SIG-M5 (cell line): Measurements from ENCODE around the gene TERT.

Experiments used
- DNase-seq: peaks from one replicate; lab custom pipeline; 2025; lab: John Stamatoyannopoulos, UW

The TERT gene

GRCh38 chr5:1219098-1219767 is 75.6 kb downstream of the TERT start:
- no peak for DNase-seq

- no peak for DNase-seq
Measured at GRCh38 chr5:1218351-1219080, 76.4 kb downstream of the TERT start.

DNA sequence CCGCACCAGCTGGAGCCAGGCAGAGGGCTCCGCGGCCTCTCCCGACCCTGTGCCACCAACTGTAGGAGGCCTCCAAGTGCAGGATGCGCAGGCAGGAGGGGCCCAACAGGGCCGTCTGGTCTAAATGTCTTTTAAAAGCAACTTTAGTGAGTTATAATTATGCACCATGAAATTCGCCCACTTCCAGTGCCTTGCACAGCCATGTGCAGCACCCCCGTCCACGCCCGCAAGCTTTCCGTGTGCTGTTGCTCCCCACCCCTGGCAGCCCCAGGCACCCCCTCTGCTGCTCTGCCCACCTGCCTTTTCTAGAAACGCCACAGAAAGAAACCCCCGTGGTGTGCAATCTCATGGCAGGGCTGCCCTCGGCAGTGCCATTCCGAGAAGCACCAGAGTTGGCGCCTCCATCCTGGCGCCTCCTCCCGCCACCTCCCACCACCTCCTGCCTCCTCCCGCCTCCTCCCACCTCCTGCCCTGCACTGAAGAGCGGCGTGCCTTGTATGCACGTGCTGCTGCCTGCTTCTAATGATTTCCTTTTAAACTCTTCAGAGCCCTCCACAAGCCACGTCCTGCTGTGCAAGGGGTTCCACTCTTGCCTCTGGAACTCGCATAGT is 77.2 kb downstream of the TERT start:
- no peak for DNase-seq

DNA sequence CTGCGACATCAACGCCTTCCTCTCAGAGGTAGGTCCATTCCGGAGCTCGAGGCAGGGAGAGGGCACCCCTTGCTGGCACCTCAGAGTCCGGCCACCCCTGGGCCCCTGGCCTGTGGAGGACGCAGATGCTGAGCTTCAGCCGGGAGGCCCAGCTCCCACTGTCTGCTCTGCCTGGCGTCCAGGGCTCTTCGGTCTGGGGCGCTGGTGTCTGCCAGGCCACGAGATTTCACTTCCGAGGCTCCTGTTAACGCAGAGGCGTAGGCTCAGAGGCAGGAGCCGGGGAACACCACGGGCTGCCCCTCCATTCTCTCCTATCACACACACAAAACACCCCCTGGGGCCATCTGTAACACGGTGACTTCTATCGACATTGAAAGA is 78.0 kb downstream of the TERT start:
- DNase-seq = no peak

DNA sequence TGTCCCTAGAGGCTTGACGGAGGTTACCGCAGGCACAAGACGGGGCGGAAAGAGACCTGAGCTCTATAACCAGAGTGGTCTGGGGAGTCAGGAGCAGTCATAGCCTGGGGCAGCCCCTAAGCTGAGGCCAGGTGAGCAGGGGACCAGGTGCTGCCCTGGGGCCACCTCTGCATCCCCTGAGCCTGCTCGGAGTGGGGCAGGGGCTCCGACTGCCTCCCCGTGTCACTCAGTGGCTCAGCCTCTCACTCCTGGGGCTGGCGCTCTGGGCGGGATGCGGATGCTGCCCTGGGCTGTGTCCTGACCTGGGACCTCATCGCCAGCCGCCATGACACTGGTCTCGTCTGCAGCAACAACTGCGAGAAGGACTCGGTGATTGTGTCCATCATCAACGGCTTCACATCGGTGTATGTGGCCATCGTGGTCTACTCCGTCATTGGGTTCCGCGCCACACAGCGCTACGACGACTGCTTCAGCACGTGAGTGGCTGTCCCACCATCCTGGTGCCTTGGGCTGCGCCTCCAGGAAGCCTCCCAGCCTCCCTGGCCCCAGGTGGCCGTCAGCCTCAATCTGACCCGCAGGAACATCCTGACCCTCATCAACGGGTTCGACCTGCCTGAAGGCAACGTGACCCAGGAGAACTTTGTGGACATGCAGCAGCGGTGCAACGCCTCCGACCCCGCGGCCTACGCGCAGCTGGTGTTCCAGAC is 78.5 kb downstream of the TERT start:
- no peak for DNase-seq

GRCh38 chr5:1215320-1216096 is 79.4 kb downstream of the TERT start:
- DNase-seq = no peak

DNA sequence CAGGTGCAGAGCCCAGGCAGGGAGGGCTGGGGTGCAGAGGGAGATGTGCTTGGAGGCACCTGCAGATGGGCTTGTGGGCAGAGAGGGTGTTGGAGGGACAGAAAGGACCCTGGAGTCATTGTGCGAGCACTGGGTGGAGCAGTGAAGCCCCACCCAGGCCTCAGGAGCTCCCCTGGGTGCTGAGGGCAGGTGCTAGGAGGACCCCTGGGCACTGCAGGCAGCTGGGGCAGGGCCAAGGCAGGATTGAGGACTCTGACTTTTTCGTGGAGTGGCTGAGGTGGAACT is 80.0 kb downstream of the TERT start:
- DNase-seq = no peak

GRCh38 chr5:1214163-1214935 is 80.5 kb downstream of the TERT start:
- DNase-seq = no peak

GRCh38 chr5:1213508-1214162 is 81.2 kb downstream of the TERT start:
- DNase-seq = no peak

GRCh38 chr5:1212881-1213280 is 82.0 kb downstream of the TERT start:
- DNase-seq = no peak

GRCh38 chr5:1212271-1212670 is 82.6 kb downstream of the TERT start:
- DNase-seq = no peak

GRCh38 chr5:1211701-1212100 is 83.2 kb downstream of the TERT start:
- DNase-seq = no peak

- DNase-seq = no peak
Measured at GRCh38 chr5:1210832-1211251, 84.0 kb downstream of the TERT start.

DNA sequence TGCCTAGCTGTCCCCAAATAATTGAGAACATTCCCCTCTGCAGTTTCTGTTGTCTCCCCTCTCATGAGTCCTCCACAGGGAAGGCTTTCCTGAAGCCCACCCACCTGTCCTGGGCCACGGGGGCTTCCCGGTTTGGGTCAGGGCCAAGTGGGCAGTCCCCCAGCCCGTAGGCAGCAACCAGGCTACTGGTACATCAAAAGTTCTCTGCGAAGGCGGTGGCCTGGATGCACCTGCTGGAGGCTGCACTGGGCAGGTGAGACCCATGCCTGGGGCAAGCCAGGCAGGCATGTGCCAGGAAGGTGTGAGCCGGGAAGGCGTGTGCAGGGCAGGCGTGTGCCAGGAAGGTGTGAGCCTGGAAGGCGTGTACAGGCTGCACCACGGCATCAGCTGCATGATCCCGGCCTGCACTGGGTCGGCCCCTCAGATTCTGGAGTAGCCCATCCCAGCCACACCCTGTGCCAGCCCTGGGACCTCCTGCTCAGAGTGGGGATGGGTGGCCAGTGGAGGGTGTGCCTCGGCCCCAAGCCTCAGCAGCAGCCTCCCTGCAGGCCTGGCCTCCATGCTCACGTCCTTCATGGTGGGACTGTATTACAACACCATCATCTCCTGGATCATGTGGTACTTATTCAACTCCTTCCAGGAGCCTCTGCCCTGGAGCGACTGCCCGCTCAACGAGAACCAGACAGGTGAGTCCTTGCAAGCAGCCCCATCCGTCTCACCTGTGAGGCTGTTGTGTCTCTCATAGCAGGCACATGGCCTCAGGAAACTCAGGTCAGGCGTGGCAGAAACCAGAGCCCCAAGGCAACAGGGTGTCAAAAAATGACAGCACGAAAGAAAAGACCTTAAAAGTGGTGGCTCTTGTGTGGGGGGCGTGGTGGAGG is 84.7 kb downstream of the TERT start:
- no peak for DNase-seq

DNA sequence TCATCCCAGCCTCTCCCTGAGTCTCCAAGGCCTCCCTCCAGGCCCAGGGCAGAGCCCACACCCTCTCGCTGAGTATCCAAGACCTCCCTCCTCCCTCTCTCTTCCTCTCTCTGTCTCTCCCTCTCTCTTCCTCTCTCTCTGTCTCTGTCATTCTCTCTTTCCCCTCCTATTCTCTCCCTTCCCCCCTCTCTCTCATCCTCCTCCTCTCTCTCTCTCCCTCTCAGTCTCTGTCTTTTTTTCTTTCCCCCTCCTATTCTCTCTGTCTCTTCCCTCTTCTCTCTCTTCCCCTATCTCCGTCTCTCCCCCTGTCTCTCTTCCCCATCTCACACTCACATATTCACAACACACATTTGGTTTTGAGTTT is 85.4 kb downstream of the TERT start:
- DNase-seq = no peak

DNA sequence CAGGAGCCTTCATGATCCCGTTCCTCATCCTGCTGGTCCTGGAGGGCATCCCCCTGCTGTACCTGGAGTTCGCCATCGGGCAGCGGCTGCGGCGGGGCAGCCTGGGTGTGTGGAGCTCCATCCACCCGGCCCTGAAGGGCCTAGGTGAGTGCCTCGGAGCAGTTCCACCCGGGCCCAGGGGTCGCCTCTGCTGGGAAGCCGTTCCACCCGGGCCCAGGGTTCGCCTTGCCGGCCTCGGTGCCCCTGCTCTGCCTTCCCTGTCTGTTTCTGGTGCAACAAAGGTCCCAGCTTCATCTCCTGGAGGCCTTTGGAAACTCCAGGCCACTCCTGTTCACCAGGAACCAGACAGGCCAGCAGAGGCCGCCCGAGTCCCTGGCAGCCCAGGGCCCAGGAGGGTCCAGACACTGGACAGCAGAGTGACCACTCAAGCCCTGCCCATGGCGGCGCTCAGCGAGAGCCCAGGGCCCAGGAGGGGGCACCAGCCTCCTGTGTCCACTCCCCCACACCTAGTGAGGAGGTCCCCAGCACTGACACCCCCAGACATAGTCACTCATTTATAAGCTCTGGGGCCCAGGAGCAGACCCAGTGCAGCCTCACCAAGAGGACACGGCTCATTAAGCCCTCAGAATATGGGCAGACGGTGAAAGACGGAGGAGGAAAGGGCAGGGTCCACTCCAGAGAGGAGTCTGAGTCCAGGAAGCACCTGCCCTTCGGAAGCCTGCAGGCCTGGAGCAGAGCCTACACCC is 86.0 kb downstream of the TERT start:
- DNase-seq = no peak

DNA sequence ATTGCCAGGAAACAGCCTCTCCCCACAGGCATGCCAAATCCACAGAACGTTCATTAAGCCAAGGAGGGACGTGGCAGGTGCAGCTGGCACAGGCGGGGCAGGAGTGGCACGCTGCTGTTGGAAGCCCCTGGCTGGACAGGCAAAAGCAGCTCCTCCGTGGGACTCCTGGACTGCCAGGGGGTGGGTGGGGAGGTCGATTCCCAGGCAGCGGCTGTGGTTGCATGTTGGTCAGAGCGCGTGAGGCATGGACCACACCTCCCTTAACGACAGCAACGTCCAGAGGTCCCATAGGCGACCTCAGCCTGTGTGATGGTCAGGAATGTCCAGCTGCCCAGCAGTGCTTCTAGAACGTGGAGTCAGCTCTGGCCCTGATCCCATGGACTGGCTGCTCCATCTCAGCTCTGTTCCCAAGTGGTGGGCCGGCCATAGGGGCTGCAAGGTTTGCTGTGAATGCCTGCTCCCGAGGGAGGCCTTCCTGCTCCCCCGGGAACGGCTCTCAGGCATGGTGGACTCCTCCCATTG is 86.6 kb downstream of the TERT start:
- no peak for DNase-seq

DNA sequence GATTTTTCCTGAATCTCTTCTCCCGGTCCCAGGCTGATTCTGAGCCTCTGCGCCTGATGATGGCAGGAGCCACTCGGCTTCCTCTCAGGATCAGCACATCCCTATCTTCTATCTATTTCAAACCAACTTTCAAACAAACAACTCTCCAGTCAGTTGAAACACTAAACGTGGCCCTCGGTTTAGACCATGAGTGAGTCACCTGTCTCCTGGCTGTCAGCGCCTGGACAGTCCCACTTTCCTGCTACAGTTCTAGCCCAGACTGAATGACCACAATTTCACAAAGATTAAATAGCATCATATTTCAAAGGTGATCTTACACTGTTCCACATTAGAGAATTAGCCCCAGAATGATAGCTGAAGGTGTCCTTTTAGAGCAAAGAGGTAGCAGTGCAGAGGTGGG is 87.3 kb downstream of the TERT start:
- no peak for DNase-seq
